Measurements from ENCODE around the gene MAN1A1.

The MAN1A1 gene

GRCh38 chr6:119186490-119186889, 163.1 kb downstream of the MAN1A1 start:
- no CpG with 5 or more reads among the region's 5 CpGs for WGBS (ENCODE audit: insufficient coverage, insufficient read length)
- Histone ChIP-seq H3K27ac (ENCODE audit: low read length) (no peak overlapping the region), H3K36me3 (ENCODE audit: control insufficient read depth, insufficient read depth, low read length) (no peaks in the 10 kb centered on the region), H3K9me3 (ENCODE audit: control insufficient read depth, insufficient read depth, low read length) (no peaks in the 10 kb centered on the region), H3K27me3 (ENCODE audit: control insufficient read depth, insufficient read depth, low read length) (no peaks in the 10 kb centered on the region), H3K4me3 (ENCODE audit: low read length) (no peak overlapping the region), H3K4me1 (ENCODE audit: control insufficient read depth, insufficient read depth, low read length) (0 out of 2 replicates have a peak, but pooled peaks cover 1% of the 10 kb centered on the region)
- DNase-seq (ENCODE audit: low read depth, low spot score): no peak

GRCh38 chr6:119184008-119184648, 165.4 kb downstream of the MAN1A1 start:
- DNase-seq (ENCODE audit: low read depth, low spot score): no peak
- Histone ChIP-seq H3K36me3 (ENCODE audit: control insufficient read depth, insufficient read depth, low read length) (no peaks in the 10 kb centered on the region), H3K27me3 (ENCODE audit: control insufficient read depth, insufficient read depth, low read length) (no peaks in the 10 kb centered on the region), H3K4me1 (ENCODE audit: control insufficient read depth, insufficient read depth, low read length) (0 out of 2 replicates have a peak, but pooled peaks cover 1% of the 10 kb centered on the region), H3K9me3 (ENCODE audit: control insufficient read depth, insufficient read depth, low read length) (no peaks in the 10 kb centered on the region), H3K27ac (ENCODE audit: low read length) (no peak overlapping the region), H3K4me3 (ENCODE audit: low read length) (no peak overlapping the region)
- WGBS (ENCODE audit: insufficient coverage, insufficient read length): no CpG with 5 or more reads among the region's 5 CpGs

- no peak for DNase-seq (ENCODE audit: low read depth, low spot score)
- no peaks in the 10 kb centered on the region for H3K27me3 ChIP-seq (ENCODE audit: control insufficient read depth, insufficient read depth, low read length)
- no peaks in the 10 kb centered on the region for H3K36me3 ChIP-seq (ENCODE audit: control insufficient read depth, insufficient read depth, low read length)
- H3K27ac ChIP-seq (ENCODE audit: low read length): no peak overlapping the region
- no peaks in the 10 kb centered on the region for H3K9me3 ChIP-seq (ENCODE audit: control insufficient read depth, insufficient read depth, low read length)
- 0 out of 2 replicates have a peak, but pooled peaks cover 1% of the 10 kb centered on the region for H3K4me1 ChIP-seq (ENCODE audit: control insufficient read depth, insufficient read depth, low read length)
- whole genome bisulfite sequencing (ENCODE audit: insufficient coverage, insufficient read length): no CpG with 5 or more reads among the region's 1 CpG
- no peak overlapping the region for H3K4me3 ChIP-seq (ENCODE audit: low read length)
Observed at GRCh38 chr6:119183457-119183856, 166.1 kb downstream of the MAN1A1 start.

GRCh38 chr6:119182875-119183274, 166.7 kb downstream of the MAN1A1 start:
- no peak for DNase-seq (ENCODE audit: low read depth, low spot score)
- no peak overlapping the region for H3K4me3 ChIP-seq (ENCODE audit: low read length)
- H3K9me3 ChIP-seq (ENCODE audit: control insufficient read depth, insufficient read depth, low read length): no peaks in the 10 kb centered on the region
- no peak overlapping the region for H3K27ac ChIP-seq (ENCODE audit: low read length)
- no peaks in the 10 kb centered on the region for H3K36me3 ChIP-seq (ENCODE audit: control insufficient read depth, insufficient read depth, low read length)
- WGBS (ENCODE audit: insufficient coverage, insufficient read length): no CpG with 5 or more reads among the region's 2 CpGs
- H3K4me1 ChIP-seq (ENCODE audit: control insufficient read depth, insufficient read depth, low read length): 0 out of 2 replicates have a peak, but pooled peaks cover 1% of the 10 kb centered on the region
- H3K27me3 ChIP-seq (ENCODE audit: control insufficient read depth, insufficient read depth, low read length): no peaks in the 10 kb centered on the region

- H3K27me3 ChIP-seq (ENCODE audit: control insufficient read depth, insufficient read depth, low read length): no peaks in the 10 kb centered on the region
- H3K4me1 ChIP-seq (ENCODE audit: control insufficient read depth, insufficient read depth, low read length): 0 out of 2 replicates have a peak, but pooled peaks cover 1% of the 10 kb centered on the region
- H3K4me3 ChIP-seq (ENCODE audit: low read length): no peak overlapping the region
- H3K27ac ChIP-seq (ENCODE audit: low read length): no peak overlapping the region
- WGBS (ENCODE audit: insufficient coverage, insufficient read length): no CpG with 5 or more reads among the region's 2 CpGs
- H3K9me3 ChIP-seq (ENCODE audit: control insufficient read depth, insufficient read depth, low read length): no peaks in the 10 kb centered on the region
- no peak for DNase-seq (ENCODE audit: low read depth, low spot score)
- H3K36me3 ChIP-seq (ENCODE audit: control insufficient read depth, insufficient read depth, low read length): no peaks in the 10 kb centered on the region
Observed at GRCh38 chr6:119182216-119182803, 167.3 kb downstream of the MAN1A1 start.

- Histone ChIP-seq H3K4me3 (ENCODE audit: low read length) (no peak overlapping the region), H3K27ac (ENCODE audit: low read length) (no peak overlapping the region), H3K27me3 (ENCODE audit: control insufficient read depth, insufficient read depth, low read length) (no peaks in the 10 kb centered on the region), H3K9me3 (ENCODE audit: control insufficient read depth, insufficient read depth, low read length) (no peaks in the 10 kb centered on the region), H3K36me3 (ENCODE audit: control insufficient read depth, insufficient read depth, low read length) (no peaks in the 10 kb centered on the region), H3K4me1 (ENCODE audit: control insufficient read depth, insufficient read depth, low read length) (no peaks in the 10 kb centered on the region)
- DNase-seq (ENCODE audit: low read depth, low spot score): no peak
- WGBS (ENCODE audit: insufficient coverage, insufficient read length): no CpG with 5 or more reads among the region's 1 CpG
Observed at GRCh38 chr6:119181046-119181445, 168.5 kb downstream of the MAN1A1 start.

GRCh38 chr6:119179842-119180241, 169.7 kb downstream of the MAN1A1 start:
- DNase-seq (ENCODE audit: low read depth, low spot score): no peak
- Histone ChIP-seq H3K27ac (ENCODE audit: low read length) (no peak overlapping the region), H3K27me3 (ENCODE audit: control insufficient read depth, insufficient read depth, low read length) (no peaks in the 10 kb centered on the region), H3K9me3 (ENCODE audit: control insufficient read depth, insufficient read depth, low read length) (no peaks in the 10 kb centered on the region), H3K4me1 (ENCODE audit: control insufficient read depth, insufficient read depth, low read length) (no peaks in the 10 kb centered on the region), H3K4me3 (ENCODE audit: low read length) (no peak overlapping the region), H3K36me3 (ENCODE audit: control insufficient read depth, insufficient read depth, low read length) (no peaks in the 10 kb centered on the region)
- no CpG with 5 or more reads among the region's 3 CpGs for WGBS (ENCODE audit: insufficient coverage, insufficient read length)

GRCh38 chr6:119179062-119179461, 170.5 kb downstream of the MAN1A1 start:
- no peak for DNase-seq (ENCODE audit: low read depth, low spot score)
- H3K4me3 ChIP-seq (ENCODE audit: low read length): no peak overlapping the region
- no CpG with 5 or more reads among the region's 1 CpG for WGBS (ENCODE audit: insufficient coverage, insufficient read length)
- H3K27me3 ChIP-seq (ENCODE audit: control insufficient read depth, insufficient read depth, low read length): no peaks in the 10 kb centered on the region
- H3K4me1 ChIP-seq (ENCODE audit: control insufficient read depth, insufficient read depth, low read length): no peaks in the 10 kb centered on the region
- H3K9me3 ChIP-seq (ENCODE audit: control insufficient read depth, insufficient read depth, low read length): no peaks in the 10 kb centered on the region
- H3K27ac ChIP-seq (ENCODE audit: low read length): no peak overlapping the region
- no peaks in the 10 kb centered on the region for H3K36me3 ChIP-seq (ENCODE audit: control insufficient read depth, insufficient read depth, low read length)

GRCh38 chr6:119176445-119176844, 173.1 kb downstream of the MAN1A1 start:
- Histone ChIP-seq H3K27me3 (ENCODE audit: control insufficient read depth, insufficient read depth, low read length) (no peaks in the 10 kb centered on the region), H3K9me3 (ENCODE audit: control insufficient read depth, insufficient read depth, low read length) (no peaks in the 10 kb centered on the region), H3K4me1 (ENCODE audit: control insufficient read depth, insufficient read depth, low read length) (no peaks in the 10 kb centered on the region), H3K4me3 (ENCODE audit: low read length) (no peak overlapping the region), H3K36me3 (ENCODE audit: control insufficient read depth, insufficient read depth, low read length) (no peaks in the 10 kb centered on the region), H3K27ac (ENCODE audit: low read length) (no peak overlapping the region)
- no CpG with 5 or more reads among the region's 3 CpGs for WGBS (ENCODE audit: insufficient coverage, insufficient read length)
- DNase-seq (ENCODE audit: low read depth, low spot score): no peak

- no peaks in the 10 kb centered on the region for H3K4me1 ChIP-seq (ENCODE audit: control insufficient read depth, insufficient read depth, low read length)
- DNase-seq (ENCODE audit: low read depth, low spot score): no peak
- H3K36me3 ChIP-seq (ENCODE audit: control insufficient read depth, insufficient read depth, low read length): no peaks in the 10 kb centered on the region
- no CpG with 5 or more reads among the region's 8 CpGs for WGBS (ENCODE audit: insufficient coverage, insufficient read length)
- H3K27ac ChIP-seq (ENCODE audit: low read length): no peak overlapping the region
- no peak overlapping the region for H3K4me3 ChIP-seq (ENCODE audit: low read length)
- H3K27me3 ChIP-seq (ENCODE audit: control insufficient read depth, insufficient read depth, low read length): no peaks in the 10 kb centered on the region
- H3K9me3 ChIP-seq (ENCODE audit: control insufficient read depth, insufficient read depth, low read length): no peaks in the 10 kb centered on the region
Observed at GRCh38 chr6:119174879-119175817, 174.4 kb downstream of the MAN1A1 start.
